ENCODE data around the gene RAB6B.

- TF ChIP-seq POLR2A (IDR thresholded peaks at IDR 0.05; ENCODE audit: low read depth, low read length) (no peak), CTCF (conservative IDR thresholded peaks at IDR 0.05; ENCODE audit: low read depth, low read length) (no peak), RCOR1 (IDR thresholded peaks at IDR 0.05; ENCODE audit: insufficient replicate concordance, low read length) (no peak), ELK1 (IDR thresholded peaks at IDR 0.05; ENCODE audit: borderline replicate concordance, low read depth, low read length) (no peak), CEBPB (IDR thresholded peaks at IDR 0.05; ENCODE audit: low read depth, low read length) (no peak), SMC3 (IDR thresholded peaks at IDR 0.05; ENCODE audit: low read depth, low read length) (no peak), USF2 (IDR thresholded peaks at IDR 0.05; ENCODE audit: low read depth, low read length) (no peak), RAD21 (IDR thresholded peaks at IDR 0.05; ENCODE audit: low read length) (no peak), MXI1 (IDR thresholded peaks at IDR 0.05; ENCODE audit: borderline replicate concordance, low read depth, low read length) (no peak), BHLHE40 (IDR thresholded peaks at IDR 0.05; ENCODE audit: low read depth, low read length) (no peak), NFE2L2 (IDR thresholded peaks at IDR 0.05; ENCODE audit: low read depth, low read length) (no peak), MAFK (IDR thresholded peaks at IDR 0.05; ENCODE audit: low read depth, low read length) (no peak), CHD1 (IDR thresholded peaks at IDR 0.05; ENCODE audit: low read depth, low read length) (no peak), RFX5 (IDR thresholded peaks at IDR 0.05; ENCODE audit: low read depth, low read length) (no peak)
Measured at GRCh38 chr3:133884887-133885711, 10.6 kb downstream of the RAB6B start.
